Medulla oblongata (tissue), 1 donor: ENCODE data around the gene DPYSL3.

Experiments used
- DNase-seq: peaks from one replicate; pipeline ENCODE4 v3.0.0-alpha.2; 2015; ENCODE audit errors: extremely low spot score

DPYSL3 gene

DNA sequence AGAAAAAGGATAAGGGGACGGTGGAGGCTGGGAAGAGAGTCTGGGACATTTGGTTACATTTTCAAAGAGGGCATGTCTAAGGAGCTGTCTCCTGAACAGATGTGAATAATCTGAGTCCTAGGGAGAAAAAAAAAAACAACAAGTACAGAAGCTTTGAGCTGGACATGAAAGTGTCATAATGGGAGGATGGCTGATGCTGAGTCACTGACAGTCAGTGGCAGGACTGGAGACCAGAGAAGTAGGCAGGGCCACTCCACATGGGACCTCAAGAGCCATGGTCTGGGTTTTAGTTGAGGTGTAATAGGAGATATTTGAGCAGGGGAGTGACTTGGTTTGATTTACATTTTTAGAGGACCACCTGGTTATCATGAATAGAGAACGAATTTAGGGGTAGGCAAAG, 70.6 kb downstream of the DPYSL3 start:
- no peak for DNase-seq

- no peak for DNase-seq
These were observed 72.7 kb downstream of the DPYSL3 start for GRCh38 chr5:147437161-147437596.

DNA sequence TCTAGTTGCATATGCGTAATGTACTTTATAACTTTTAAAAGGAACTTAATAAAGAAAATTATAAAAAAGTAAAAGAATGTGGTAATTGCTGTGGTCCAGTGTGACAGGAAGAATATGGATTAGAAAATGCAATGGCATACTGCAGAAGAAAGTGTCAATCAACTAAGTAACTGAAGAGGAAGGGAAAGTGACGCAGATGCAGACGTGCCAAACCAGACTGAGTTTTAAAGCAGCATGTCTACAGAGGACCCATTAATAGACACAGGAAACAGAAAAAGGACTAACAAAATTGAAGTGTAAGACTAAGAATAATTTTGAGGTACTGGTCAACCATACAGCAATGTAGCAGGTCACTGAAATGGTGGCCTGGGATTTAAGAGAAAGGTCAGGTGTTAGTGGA, 73.3 kb downstream of the DPYSL3 start:
- no peak for DNase-seq

GRCh38 chr5:147434049-147434448, 75.8 kb downstream of the DPYSL3 start:
- no peak for DNase-seq

DNA sequence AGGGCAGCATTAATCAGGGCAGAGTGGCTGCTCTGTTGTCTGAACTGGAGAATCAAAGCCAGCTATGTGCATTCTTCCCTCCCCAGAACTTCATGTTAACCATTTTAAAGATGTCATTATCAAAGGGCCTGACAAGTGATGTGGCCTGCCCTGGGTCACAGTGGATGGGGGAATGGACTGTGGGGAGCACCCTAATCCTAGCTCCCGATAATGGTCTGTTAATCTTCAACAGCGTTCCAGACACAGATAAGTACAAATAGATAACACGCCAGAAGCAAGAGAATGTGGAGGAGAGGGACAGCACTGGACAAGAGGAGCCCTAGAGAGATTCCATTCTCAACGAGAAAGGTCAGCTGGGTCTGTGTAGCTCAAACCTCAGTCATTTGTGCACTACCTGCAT, 77.5 kb downstream of the DPYSL3 start:
- DNase-seq = no peak

GRCh38 chr5:147431586-147431985, 78.3 kb downstream of the DPYSL3 start:
- DNase-seq = no peak

DNA sequence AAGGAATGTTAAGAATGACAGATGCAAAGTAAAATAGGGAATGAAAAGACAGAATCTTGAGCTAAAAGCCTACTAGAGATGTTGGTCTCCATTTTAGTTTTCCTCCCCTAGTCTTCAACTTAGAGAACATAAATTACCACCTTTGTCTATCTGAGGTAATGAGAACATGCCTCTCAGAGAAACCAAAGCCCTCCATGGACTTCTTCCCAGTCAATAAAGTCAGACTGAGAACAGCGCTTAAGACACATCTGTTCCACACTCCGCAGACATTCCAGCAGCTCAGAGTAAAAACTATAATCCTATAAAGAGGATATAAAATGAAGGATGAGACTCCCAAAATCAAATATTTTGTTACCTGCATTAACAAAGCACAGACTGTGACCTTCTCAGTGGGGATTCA, 79.2 kb downstream of the DPYSL3 start:
- DNase-seq = no peak

GRCh38 chr5:147427521-147428401, 82.1 kb downstream of the DPYSL3 start:
- no peak for DNase-seq

- DNase-seq = no peak
These were observed 83.1 kb downstream of the DPYSL3 start for GRCh38 chr5:147426640-147427327.

GRCh38 chr5:147418613-147419012, 91.3 kb downstream of the DPYSL3 start:
- no peak for DNase-seq

DNA sequence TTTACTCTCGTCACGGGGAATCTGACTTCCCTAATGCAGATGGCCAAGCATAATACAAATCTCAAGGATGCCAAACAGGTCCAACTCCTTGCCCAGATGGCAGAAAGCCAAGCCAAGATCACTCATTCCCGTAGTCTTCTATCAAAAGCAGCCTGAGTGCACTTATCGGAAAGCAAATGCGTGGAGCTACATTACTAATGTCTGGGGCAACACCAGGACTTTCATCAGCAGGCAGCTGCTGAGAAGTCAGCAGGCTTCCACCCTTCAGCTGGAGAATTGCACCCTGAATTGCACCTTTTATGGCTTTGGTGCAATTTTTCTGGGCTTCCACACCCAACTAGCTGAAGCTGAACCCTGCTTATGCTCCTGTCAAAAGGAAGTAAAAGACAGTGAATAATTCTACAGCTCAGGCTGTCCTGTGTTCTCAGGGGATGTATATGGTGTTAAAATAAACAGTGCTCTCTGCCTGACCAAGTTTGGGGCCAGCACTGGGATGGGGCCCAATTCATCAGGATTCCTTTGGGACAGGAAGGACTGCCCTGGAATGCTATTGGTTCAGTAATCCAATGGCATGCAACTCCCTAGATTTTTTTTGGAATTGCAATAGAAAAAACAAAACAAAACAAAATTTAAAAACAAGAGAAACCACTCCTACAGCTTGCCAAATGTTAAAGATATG, 92.6 kb downstream of the DPYSL3 start:
- peak; percentile 10 for DNase-seq

DNA sequence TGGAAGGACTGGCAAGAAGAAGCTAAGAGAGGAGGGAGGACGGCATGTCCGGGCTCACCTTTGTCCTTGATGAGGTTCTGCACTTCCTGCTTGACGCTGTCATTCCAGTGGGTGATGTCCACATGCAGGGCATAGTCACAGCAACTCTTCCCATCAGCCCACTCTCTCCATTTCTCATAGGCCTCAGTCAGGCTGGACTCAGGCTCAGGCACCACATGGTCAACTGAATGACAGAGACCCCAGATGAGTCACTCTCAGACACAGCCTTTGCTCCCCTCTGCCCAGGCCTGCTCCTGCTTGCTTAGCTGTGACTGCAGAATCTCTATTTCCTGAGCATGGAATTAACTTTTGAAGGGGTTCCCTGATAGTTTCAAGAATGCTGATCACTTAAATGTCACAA, 94.2 kb downstream of the DPYSL3 start:
- DNase-seq = no peak

DNA sequence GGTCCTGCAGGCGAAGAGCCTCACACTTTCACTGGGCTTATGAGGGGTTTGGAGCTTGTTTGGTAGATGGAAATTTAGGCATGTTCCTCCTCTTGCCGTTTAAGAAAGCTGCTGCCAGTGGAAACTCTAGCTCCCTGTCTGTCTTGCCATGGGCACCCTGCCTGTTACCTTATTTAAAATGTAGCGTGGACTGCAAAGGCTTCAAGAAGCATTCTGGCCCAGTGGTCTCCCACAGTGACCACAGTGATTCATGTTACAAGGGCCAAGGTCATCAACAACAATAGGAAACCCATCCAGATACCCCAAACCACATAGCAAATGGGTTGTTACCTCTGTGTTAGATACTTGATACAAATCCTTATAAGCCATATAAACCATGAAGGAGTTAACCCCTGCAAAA, 96.6 kb downstream of the DPYSL3 start:
- no peak for DNase-seq

DNA sequence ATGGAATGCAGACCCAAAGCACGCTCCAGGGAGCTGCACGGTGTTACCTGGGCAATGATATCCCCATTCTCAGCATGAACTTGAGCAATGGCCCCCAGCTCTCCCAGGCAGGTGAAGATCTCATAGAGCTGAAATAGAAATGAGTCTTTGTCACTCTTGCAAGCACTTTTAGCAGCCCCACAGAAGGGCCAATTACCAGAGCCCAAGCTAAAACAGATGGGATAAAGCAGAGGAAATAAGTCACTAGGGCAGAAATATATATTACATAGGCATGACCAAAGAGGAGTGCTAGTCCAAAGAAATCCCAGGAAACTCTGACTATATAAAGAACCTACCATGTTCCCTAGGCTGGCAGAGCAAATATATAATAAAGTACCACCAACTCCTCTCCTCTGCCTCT, 97.3 kb downstream of the DPYSL3 start:
- DNase-seq = no peak

GRCh38 chr5:147411359-147412319, 98.2 kb downstream of the DPYSL3 start:
- DNase-seq = no peak

DNA sequence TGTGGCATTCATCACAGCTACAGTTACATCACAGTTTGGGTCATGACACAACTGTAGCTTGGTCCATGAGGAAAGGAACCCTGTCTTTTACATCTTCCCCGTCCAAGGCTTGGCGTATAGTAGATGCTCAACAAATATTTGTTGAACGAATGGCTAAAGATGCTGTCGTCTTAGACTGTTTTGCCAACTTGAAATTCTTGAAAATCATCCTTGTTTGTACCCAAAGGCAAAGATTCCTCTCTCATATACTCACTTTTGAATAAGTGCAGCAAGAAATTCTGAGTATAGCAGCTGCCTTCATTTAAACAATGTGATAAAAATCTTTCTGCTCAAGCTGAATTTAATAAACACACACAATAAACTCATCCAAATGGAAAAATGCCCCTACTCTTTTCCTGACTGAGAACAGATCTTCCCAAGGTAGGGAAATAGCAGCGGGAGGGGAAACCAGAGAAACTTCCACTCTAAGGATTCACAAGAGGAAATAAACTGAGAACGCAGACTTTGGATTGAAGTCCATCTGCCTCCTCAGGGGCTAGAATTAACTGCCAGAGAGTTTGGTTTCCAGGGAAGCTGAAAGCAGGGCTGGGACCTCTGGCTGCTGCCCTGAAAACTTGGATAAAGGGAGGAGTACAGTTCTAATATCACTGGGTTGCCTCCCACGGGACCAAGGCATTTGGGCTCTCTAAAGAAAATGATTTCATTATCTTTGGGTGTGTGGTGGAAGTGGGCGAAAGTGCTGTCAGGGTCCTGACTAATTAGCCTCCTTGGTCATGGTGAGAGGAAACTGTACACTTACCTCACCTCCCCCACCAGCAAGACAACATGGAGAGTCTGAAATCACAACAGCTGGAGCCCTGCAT, 99.1 kb downstream of the DPYSL3 start:
- peak; percentile 49 for DNase-seq

DNA sequence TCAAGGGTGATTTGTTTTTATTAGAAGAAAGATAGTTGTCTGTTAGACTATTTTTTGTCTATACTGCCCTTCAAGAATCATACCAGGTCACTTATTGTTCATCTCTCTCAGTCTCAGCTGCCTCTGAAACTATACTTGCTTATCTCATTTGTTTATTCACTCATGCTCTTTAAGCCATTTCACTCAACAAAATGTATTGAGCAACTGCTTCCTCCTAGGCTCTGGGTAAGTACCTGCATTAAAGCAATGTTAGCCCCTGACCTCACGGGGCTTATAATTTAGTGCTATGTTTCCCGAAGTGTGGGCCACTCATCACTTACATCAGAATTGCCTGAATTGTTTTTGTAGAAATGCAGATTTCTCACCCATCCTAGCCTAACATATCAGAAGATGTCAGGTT, 100.9 kb downstream of the DPYSL3 start:
- no peak for DNase-seq

DNA sequence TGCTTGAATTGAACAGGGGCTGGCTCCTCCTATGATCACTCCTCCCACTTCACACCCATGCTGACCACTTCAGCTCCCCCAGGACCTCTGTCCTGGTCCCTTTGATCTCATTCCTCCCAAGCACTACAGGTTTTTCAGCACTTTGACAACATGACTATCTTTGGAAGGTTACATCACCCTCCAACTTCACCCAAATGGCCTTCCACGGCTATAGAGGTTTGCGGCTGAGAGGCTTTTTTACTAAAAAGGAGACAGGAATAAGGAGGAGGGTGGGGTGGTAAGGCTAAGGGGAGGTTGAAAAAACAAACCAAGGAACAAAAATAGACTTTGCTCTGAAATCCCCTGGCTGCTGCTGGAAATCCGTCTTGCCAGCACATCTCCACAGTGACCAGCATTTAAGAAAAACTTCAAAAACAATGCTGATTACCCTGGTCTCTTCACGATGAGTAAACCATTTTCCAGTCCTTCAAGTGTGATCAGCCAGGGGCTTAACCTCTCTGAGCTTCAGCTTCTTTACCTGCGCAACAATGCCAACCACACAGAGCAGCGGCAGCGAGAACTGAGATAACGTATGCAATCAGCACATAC, 102.7 kb downstream of the DPYSL3 start:
- DNase-seq = no peak

DNA sequence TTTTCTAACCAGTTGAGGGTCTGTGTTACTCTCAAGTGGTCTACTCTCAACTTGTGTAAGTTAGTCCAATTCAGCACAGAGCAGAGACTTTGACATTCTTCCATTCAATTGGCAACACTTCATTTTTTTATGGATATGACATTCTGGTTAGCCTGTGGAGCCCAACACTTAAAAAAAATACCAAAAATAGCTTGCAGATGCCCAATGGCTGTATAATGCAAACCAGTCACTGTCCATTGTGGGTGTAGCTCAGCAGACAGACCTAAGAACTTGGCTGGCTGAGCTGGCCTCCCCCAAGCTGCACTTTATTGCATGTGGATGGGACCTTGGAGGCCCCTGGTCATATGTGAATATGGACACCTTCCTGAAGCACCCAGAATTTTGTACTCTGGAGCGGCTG, 103.2 kb downstream of the DPYSL3 start:
- DNase-seq = no peak

DNA sequence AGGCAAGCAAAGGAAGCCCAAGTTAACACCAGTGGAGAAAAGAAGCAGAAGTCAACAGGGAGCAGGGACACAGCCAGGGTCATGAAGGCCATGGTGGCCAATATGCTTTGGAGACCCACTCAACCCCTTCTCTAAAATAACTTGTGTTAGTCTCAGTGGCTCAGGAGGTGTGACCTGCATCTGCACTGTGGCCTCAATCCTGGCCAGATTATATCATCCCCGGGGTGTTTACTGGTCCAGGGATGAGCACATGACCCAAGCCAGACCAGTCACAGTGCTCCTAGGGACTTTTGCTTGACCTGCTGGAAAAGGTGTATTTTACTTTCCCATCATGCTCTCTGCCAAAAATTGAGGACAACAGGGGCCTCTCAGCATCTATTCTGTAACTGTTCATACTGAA, 105.2 kb downstream of the DPYSL3 start:
- no peak for DNase-seq
